ENCODE data around the gene DRC1. TPM values are rescaled to one million over a fixed set of nuclear protein-coding genes. Genes with fewer than 3 reads are reported as not detected.

Gene DRC1
- total RNA-seq, 1 donor, result 0.36 TPM

DNA sequence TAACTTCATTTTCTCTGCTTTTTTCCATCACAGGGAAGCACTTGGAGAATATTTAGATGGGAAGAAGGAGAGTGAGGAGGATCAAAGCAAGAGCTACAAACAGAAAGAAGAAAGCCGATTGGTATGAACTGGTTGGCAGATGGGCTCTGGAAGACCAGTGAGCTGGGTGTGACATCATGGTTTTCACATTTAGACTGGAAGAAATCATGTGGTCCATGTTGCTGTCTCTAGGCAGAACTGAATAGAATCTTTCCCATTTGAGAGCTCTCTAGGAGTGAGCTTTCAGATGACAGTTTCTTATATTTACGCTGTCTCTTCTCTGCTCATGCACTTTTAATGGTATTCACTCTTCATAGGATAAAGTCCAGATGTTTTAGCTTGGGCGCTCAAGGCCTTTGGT lies 12.6 kb downstream of the DRC1 start:
- no peaks in the 10 kb centered on the region for H3K79me2 ChIP-seq (ENCODE audit: insufficient read depth, low read length)
- H4K20me1 ChIP-seq (ENCODE audit: insufficient read depth, low read length), result no peaks in the 10 kb centered on the region
- no peak overlapping the region for H3K4me2 ChIP-seq (ENCODE audit: insufficient read depth, low read length)
- TF ChIP-seq, protein P1, sequence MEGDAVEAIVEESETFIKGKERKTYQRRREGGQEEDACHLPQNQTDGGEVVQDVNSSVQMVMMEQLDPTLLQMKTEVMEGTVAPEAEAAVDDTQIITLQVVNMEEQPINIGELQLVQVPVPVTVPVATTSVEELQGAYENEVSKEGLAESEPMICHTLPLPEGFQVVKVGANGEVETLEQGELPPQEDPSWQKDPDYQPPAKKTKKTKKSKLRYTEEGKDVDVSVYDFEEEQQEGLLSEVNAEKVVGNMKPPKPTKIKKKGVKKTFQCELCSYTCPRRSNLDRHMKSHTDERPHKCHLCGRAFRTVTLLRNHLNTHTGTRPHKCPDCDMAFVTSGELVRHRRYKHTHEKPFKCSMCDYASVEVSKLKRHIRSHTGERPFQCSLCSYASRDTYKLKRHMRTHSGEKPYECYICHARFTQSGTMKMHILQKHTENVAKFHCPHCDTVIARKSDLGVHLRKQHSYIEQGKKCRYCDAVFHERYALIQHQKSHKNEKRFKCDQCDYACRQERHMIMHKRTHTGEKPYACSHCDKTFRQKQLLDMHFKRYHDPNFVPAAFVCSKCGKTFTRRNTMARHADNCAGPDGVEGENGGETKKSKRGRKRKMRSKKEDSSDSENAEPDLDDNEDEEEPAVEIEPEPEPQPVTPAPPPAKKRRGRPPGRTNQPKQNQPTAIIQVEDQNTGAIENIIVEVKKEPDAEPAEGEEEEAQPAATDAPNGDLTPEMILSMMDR (IDR thresholded peaks at IDR 0.05; ENCODE audit: extremely low read depth, low read depth, low read length), result no peak
- no peaks in the 10 kb centered on the region for H3K27me3 ChIP-seq (ENCODE audit: insufficient read depth, low read length)
- H3K9me3 ChIP-seq (ENCODE audit: low read depth, low read length), result no peaks in the 10 kb centered on the region
- no peaks in the 10 kb centered on the region for H3K36me3 ChIP-seq (ENCODE audit: insufficient read depth, low read length)
- no peak overlapping the region for H3K4me3 ChIP-seq (ENCODE audit: insufficient read depth, low read length)
- no peaks in the 10 kb centered on the region for H3K4me1 ChIP-seq (ENCODE audit: insufficient read depth, low read length)
- H3K27ac ChIP-seq (ENCODE audit: low read depth, low read length), result no peak overlapping the region
- no peak for DNase-seq (ENCODE audit: insufficient read length, low spot score, missing footprints)
- no peak overlapping the region for H2AFZ ChIP-seq (ENCODE audit: low read length)

DNA sequence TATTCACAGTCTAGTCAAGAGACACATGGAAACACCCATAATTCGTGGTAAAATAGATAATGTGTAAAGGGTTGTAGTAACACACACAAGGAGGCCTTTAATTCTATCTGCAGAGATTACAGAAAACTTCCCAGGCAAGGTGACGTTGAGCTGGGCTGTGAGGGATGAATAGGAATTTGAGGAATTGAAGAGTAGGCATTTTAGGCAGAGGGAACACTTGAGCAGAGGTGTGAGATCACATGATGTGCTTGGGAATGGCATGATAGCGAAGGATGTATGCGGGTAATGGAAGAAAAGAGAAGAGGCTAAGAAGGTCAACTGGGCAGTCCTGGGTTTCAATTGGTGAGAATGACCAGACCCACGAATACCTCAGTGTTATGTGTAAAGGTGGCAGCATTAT lies 20.2 kb downstream of the DRC1 start:
- Histone ChIP-seq H2AFZ (ENCODE audit: low read length) (no peak overlapping the region), H3K27me3 (ENCODE audit: insufficient read depth, low read length) (peaks cover 6% of the 10 kb centered on the region), H3K27ac (ENCODE audit: low read depth, low read length) (no peak overlapping the region), H3K4me1 (ENCODE audit: insufficient read depth, low read length) (no peaks in the 10 kb centered on the region), H3K36me3 (ENCODE audit: insufficient read depth, low read length) (no peaks in the 10 kb centered on the region), H4K20me1 (ENCODE audit: insufficient read depth, low read length) (no peaks in the 10 kb centered on the region), H3K9me3 (ENCODE audit: low read depth, low read length) (no peaks in the 10 kb centered on the region), H3K4me2 (ENCODE audit: insufficient read depth, low read length) (no peak overlapping the region), H3K4me3 (ENCODE audit: insufficient read depth, low read length) (no peak overlapping the region), H3K79me2 (ENCODE audit: insufficient read depth, low read length) (no peaks in the 10 kb centered on the region)
- no peak for DNase-seq (ENCODE audit: insufficient read length, low spot score, missing footprints)
- TF ChIP-seq, protein P1 (IDR thresholded peaks at IDR 0.05; ENCODE audit: extremely low read depth, low read depth, low read length), result no peak

DNA sequence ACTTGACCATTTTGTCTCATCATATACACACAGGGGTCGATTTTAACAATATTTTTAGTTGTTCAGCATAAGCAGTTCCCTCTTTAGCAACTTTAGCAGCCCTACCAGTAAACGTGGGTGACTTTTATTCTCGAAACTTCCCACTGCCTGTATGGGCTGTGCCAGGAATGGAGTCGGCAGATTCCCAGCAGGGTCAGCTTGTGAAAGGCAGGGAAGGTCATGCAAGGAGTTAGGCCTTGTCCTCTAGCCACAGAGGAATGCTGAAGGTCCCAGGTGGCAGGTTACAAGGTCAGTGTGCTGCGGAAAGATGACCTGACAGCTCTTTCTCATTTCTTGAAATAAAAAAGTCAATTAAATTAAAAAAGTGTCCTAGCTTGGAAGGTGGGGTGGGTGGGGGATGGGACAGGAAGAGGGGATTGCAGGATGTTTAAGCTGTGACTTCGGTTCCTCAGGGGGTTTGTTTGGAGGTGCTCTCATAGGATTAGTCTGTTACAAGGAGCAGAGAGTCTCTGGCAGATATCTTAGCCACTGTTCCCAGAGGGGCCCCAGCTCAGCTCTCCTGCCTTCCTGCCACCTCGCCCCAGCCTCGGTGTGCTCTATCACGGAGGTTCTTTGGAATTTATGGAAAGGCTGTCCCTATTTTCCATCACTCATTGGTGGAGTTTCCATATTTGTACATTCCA lies 21.4 kb downstream of the DRC1 start:
- TF ChIP-seq, protein P1 (IDR thresholded peaks at IDR 0.05; ENCODE audit: extremely low read depth, low read depth, low read length), result no peak
- no peak for DNase-seq (ENCODE audit: insufficient read length, low spot score, missing footprints)
- Histone ChIP-seq H3K36me3 (ENCODE audit: insufficient read depth, low read length) (no peaks in the 10 kb centered on the region), H4K20me1 (ENCODE audit: insufficient read depth, low read length) (no peaks in the 10 kb centered on the region), H3K27me3 (ENCODE audit: insufficient read depth, low read length) (peaks cover 6% of the 10 kb centered on the region), H3K27ac (ENCODE audit: low read depth, low read length) (no peak overlapping the region), H3K4me3 (ENCODE audit: insufficient read depth, low read length) (no peak overlapping the region), H2AFZ (ENCODE audit: low read length) (no peak overlapping the region), H3K9me3 (ENCODE audit: low read depth, low read length) (no peaks in the 10 kb centered on the region), H3K4me1 (ENCODE audit: insufficient read depth, low read length) (no peaks in the 10 kb centered on the region), H3K79me2 (ENCODE audit: insufficient read depth, low read length) (no peaks in the 10 kb centered on the region), H3K4me2 (ENCODE audit: insufficient read depth, low read length) (no peak overlapping the region)

DNA sequence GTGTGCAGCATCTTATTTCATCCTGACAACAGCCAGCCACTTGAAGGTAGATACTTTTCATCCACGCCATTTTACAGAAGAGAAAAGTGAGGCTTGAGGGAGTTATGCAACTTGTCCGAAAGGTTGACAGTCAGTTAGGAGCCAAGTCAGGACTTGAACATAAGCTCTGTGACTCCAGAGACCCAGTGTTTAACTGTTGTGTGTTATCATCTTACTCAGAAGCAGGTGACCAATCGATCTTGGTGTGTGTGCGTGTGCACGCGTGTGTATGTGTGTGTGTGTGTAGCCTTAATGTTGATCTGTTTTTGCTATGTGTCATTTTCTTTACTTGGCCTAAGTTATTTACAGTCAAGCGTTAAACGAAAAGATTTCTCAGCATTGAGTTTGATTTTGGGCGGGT lies 22.0 kb downstream of the DRC1 start:
- Histone ChIP-seq H3K27ac (ENCODE audit: low read depth, low read length) (no peak overlapping the region), H3K4me1 (ENCODE audit: insufficient read depth, low read length) (no peaks in the 10 kb centered on the region), H3K36me3 (ENCODE audit: insufficient read depth, low read length) (no peaks in the 10 kb centered on the region), H3K9me3 (ENCODE audit: low read depth, low read length) (no peaks in the 10 kb centered on the region), H2AFZ (ENCODE audit: low read length) (no peak overlapping the region), H4K20me1 (ENCODE audit: insufficient read depth, low read length) (no peaks in the 10 kb centered on the region), H3K4me2 (ENCODE audit: insufficient read depth, low read length) (no peak overlapping the region), H3K27me3 (ENCODE audit: insufficient read depth, low read length) (peaks cover 6% of the 10 kb centered on the region), H3K79me2 (ENCODE audit: insufficient read depth, low read length) (no peaks in the 10 kb centered on the region), H3K4me3 (ENCODE audit: insufficient read depth, low read length) (no peak overlapping the region)
- TF ChIP-seq, protein P1 (IDR thresholded peaks at IDR 0.05; ENCODE audit: extremely low read depth, low read depth, low read length), result no peak
- no peak for DNase-seq (ENCODE audit: insufficient read length, low spot score, missing footprints)
